Measurements from ENCODE around the gene ACKR3. TPM values are rescaled to one million over a fixed set of nuclear protein-coding genes. Genes with fewer than 3 reads are reported as not detected.

Gene ACKR3
- total RNA-seq, 1 donor from 2014 or later: 75.6 TPM

DNA sequence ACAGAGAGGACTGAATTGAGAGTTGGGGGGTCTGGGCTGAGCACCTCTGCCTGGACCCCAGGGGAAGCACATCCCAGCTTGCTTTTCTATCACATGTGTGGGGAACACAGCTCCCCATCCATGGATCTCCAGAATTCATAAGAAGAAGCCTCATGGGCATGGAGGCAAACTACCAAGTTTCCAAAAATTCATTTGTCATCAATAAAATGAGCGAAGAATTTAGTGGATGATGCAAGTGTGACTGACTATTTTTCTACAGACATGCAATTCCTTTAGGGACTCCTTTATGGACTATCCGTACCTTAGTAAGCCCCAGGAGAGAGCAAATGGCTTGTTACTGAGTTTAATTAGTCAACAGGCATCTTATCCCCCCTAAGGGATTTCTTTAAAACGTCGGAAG is 33.1 kb downstream of the ACKR3 start:
- no peak overlapping the region for H3K27ac ChIP-seq
- no peaks in the 10 kb centered on the region for H3K36me3 ChIP-seq
- H3K9me3 ChIP-seq: no peaks in the 10 kb centered on the region
- intact Hi-C loops (cut with DNase I): no loop called here
- H3K4me3 ChIP-seq: no peak overlapping the region
- TF ChIP-seq, protein P1, sequence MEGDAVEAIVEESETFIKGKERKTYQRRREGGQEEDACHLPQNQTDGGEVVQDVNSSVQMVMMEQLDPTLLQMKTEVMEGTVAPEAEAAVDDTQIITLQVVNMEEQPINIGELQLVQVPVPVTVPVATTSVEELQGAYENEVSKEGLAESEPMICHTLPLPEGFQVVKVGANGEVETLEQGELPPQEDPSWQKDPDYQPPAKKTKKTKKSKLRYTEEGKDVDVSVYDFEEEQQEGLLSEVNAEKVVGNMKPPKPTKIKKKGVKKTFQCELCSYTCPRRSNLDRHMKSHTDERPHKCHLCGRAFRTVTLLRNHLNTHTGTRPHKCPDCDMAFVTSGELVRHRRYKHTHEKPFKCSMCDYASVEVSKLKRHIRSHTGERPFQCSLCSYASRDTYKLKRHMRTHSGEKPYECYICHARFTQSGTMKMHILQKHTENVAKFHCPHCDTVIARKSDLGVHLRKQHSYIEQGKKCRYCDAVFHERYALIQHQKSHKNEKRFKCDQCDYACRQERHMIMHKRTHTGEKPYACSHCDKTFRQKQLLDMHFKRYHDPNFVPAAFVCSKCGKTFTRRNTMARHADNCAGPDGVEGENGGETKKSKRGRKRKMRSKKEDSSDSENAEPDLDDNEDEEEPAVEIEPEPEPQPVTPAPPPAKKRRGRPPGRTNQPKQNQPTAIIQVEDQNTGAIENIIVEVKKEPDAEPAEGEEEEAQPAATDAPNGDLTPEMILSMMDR (IDR thresholded peaks at IDR 0.05): no peak
- no peak for DNase-seq (ENCODE audit: low spot score in 2 of 2)
- peaks cover 0 to 3% of the 10 kb centered on the region in 2 donors for H3K4me1 ChIP-seq
- no peaks in the 10 kb centered on the region for H3K27me3 ChIP-seq

DNA sequence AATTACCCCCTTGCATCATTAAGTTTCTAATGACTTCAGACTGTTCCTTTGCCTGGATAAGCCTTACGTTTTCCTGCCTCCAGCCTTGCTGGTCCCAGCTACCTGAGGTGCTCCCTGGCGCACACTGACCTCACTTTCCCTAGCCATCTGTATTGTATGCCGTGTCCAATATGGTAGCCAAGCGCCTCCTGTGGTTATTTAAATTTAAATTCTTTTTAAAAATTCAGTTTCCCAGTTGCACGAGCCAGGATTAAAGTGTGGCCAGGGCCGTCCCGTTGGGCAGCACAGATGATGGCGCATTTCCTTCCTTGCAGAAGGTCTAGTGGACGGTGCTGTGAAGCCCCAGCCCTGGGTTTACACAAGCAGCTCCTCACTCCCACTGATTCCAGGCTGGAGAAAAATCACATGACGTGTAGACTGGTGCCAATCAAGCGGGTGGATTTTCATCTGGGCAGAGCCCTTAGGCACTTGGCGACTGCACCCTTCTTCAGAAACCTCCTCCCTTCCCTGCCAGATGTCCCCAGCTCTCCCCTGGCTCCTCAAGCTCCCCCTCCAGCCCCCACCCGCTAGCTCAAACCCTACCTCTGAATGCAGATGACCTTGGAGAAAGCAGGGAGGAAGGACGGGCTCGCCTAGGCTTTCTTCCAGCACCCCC is 33.9 kb downstream of the ACKR3 start:
- intact Hi-C loops (cut with DNase I): no loop called here
- TF ChIP-seq, protein P1 (IDR thresholded peaks at IDR 0.05): no peak
- DNase-seq (ENCODE audit: low spot score in 2 of 2): no peak
- no peaks in the 10 kb centered on the region for H3K9me3 ChIP-seq
- no peak overlapping the region for H3K27ac ChIP-seq
- no peak overlapping the region for H3K4me3 ChIP-seq
- H3K36me3 ChIP-seq: no peaks in the 10 kb centered on the region
- no peaks in the 10 kb centered on the region for H3K27me3 ChIP-seq
- no peaks in the 10 kb centered on the region for H3K4me1 ChIP-seq

DNA sequence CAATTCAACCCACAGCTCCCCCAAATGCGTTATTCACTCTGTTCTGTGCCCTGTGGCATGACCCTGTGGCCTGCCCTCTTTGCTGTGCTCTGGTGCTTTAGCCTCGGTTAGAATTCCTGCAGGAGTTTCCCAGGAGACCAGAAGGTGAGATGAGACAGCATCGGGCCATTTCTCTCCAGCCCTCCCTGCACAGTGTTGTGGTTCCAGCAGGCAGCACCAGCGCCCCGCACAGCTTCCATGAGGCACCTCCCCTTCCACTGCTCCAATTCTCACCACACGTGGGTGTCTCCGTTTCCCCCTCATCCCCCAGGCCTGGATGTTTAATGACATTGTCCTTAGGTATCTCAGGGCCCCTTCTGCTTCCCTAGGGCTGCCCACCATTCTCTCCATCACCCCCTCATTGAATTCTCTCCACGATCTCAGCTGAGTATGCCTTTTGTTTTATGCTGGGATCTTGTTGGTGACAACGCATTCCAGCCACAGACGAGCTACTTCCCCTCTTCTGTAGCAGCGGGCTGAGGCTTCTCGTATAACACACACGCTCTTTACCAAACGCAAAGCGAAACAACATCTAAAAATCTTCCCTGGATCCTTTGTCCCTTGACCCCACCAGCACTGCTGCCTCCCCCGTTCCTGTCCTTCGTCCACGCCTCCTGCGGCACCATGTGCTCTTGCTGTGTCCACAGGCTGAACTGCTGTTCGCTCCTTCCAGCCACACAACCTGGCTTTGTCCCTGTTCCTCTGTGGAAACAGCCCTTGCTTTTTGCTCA is 35.1 kb downstream of the ACKR3 start:
- no peaks in the 10 kb centered on the region for H3K4me1 ChIP-seq
- H3K4me3 ChIP-seq: no peak overlapping the region
- no peaks in the 10 kb centered on the region for H3K36me3 ChIP-seq
- H3K27me3 ChIP-seq: no peaks in the 10 kb centered on the region
- H3K9me3 ChIP-seq: no peaks in the 10 kb centered on the region
- DNase-seq (ENCODE audit: low spot score in 2 of 2): no peak
- intact Hi-C loops (cut with DNase I): no loop called here
- TF ChIP-seq, protein P1 (IDR thresholded peaks at IDR 0.05): no peak
- H3K27ac ChIP-seq: no peak overlapping the region

DNA sequence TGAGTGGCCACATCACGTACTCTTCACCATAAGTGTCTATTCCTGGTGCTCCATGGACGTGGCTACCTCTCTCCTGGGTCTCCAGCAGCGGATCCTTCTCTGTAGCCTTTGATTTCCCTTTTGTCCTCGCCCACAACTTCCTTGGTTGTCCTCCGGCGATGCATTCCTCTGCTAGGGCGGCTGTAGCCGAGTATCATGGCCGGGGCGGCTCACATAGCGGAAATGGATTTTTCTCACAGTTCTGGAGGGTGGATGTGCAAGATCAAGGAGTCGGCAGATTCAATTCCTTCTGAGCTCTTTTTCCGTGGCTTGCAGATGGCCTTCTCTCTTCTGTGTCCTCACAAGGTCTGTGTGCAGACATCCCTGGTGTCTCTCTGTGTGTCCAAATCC is 35.7 kb downstream of the ACKR3 start:
- H3K36me3 ChIP-seq: no peaks in the 10 kb centered on the region
- no peaks in the 10 kb centered on the region for H3K27me3 ChIP-seq
- H3K4me3 ChIP-seq: no peak overlapping the region
- no peak overlapping the region for H3K27ac ChIP-seq
- TF ChIP-seq, protein P1 (IDR thresholded peaks at IDR 0.05): no peak
- no peaks in the 10 kb centered on the region for H3K4me1 ChIP-seq
- intact Hi-C loops (cut with DNase I): no loop called here
- no peaks in the 10 kb centered on the region for H3K9me3 ChIP-seq
- no peak for DNase-seq (ENCODE audit: low spot score in 2 of 2)

DNA sequence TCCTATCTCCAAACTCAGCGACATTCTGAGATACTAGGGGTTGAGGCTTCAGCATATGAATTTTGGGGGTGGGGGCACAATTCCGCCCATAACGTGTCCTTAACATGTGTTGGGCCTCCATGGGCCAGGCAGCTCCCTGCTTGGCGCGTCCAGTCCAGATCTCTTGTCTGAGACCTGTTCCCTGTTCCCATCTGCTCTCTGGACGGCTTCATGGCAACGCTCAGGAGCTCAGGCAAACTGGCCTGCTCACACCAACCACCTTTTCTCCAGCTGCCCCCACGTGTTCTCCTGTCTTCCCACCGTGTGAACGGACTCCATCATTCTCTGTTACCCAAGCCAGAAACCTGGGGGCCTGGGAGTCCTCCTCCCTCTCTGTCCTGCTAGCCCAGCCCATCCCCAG is 36.4 kb downstream of the ACKR3 start:
- no peak for DNase-seq (ENCODE audit: low spot score in 2 of 2)
- Histone ChIP-seq H3K9me3 (no peaks in the 10 kb centered on the region), H3K36me3 (no peaks in the 10 kb centered on the region), H3K27ac (no peak overlapping the region), H3K4me1 (no peaks in the 10 kb centered on the region), H3K27me3 (no peaks in the 10 kb centered on the region), H3K4me3 (no peak overlapping the region)
- intact Hi-C loops (cut with DNase I): no loop called here
- TF ChIP-seq, protein P1 (IDR thresholded peaks at IDR 0.05): no peak

Measured in ascending aorta (tissue), 2 donors.